Suprapubic skin (tissue), 3 donors: Measurements from ENCODE around the gene ADGRB3.

Experiments used
- EP300 ChIP-seq: sonication (generic); formaldehyde crosslinking; IDR thresholded peaks from one replicate; pipeline ENCODE4 v1.6.1; 2017; ENCODE audit warnings: antibody characterized with exemption
- POLR2A ChIP-seq, 2 donors: fragments of 450-650 bp; IDR thresholded peaks; one replicate each; pipeline ENCODE4 v1.6.1; 2017; ENCODE audit warnings: antibody characterized with exemption in 2 of 2, mild to moderate bottlenecking in 2 of 2, moderate library complexity in 2 of 2
- TF ChIP-seq, protein P1 (sequence below), 2 donors: fragments of 200-600 bp in 1 of 2; fragments of 450-650 bp in 1 of 2; sonication (generic) in 1 of 2; IDR thresholded peaks; one replicate each; pipeline ENCODE4 v1.5.1; 2016 to 2019; ENCODE audit warnings: antibody characterized with exemption in 2 of 2, mild to moderate bottlenecking in 1 of 2, moderate library complexity in 1 of 2

DNA sequence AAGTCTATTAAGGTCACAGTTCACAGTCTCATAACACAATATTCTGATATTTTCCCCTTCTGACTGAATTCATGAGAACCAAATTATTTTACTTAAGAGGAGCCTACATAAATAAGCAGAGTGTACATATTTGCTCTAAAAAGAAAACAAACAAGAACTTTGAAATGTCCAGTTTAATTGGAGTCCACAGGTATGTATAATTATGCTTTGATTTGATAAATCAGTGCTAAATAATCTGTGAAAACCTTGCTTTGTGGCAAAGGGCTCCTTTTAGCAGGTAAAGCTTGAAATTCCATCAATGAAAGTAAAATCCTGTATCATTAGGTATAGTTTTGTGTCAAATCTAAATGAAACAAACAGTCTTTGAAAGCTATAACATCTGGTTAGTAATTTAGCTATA is 69.4 kb downstream of the ADGRB3 start:
- TF ChIP-seq EP300, result no peak
- TF ChIP-seq POLR2A (IDR thresholded peaks at IDR 0.05), result no peak
- TF ChIP-seq, protein P1, sequence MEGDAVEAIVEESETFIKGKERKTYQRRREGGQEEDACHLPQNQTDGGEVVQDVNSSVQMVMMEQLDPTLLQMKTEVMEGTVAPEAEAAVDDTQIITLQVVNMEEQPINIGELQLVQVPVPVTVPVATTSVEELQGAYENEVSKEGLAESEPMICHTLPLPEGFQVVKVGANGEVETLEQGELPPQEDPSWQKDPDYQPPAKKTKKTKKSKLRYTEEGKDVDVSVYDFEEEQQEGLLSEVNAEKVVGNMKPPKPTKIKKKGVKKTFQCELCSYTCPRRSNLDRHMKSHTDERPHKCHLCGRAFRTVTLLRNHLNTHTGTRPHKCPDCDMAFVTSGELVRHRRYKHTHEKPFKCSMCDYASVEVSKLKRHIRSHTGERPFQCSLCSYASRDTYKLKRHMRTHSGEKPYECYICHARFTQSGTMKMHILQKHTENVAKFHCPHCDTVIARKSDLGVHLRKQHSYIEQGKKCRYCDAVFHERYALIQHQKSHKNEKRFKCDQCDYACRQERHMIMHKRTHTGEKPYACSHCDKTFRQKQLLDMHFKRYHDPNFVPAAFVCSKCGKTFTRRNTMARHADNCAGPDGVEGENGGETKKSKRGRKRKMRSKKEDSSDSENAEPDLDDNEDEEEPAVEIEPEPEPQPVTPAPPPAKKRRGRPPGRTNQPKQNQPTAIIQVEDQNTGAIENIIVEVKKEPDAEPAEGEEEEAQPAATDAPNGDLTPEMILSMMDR (IDR thresholded peaks at IDR 0.05), result no peak
